ENCODE data around the gene NMNAT2.
"Not testable (repeated sequence)": the region's sequence is repeated elsewhere in the genome, so short reads cannot be mapped to it uniquely, and the experiment has no call there.

Gene NMNAT2

GRCh38 chr1:183245357-183245756 lies 172.8 kb downstream of the NMNAT2 start:
- H3K9me3 ChIP-seq (ENCODE audit: control insufficient read depth, low read length): no peaks in the 10 kb centered on the region
- H3K27ac ChIP-seq (ENCODE audit: insufficient read depth, low read length, poor library complexity, severe bottlenecking): no peak overlapping the region
- DNase-seq: no peak
- H3K36me3 ChIP-seq (ENCODE audit: control insufficient read depth, insufficient read depth, low read length): no peaks in the 10 kb centered on the region
- H3K4me3 ChIP-seq (ENCODE audit: insufficient read depth, low read depth, low read length, poor library complexity, severe bottlenecking): no peak overlapping the region
- H3K4me1 ChIP-seq (ENCODE audit: control insufficient read depth, insufficient read depth, low read length, poor library complexity, severe bottlenecking): no peaks in the 10 kb centered on the region
- no peaks in the 10 kb centered on the region for H3K27me3 ChIP-seq (replicated peaks; ENCODE audit: control insufficient read depth, insufficient read depth, low read length, poor library complexity, severe bottlenecking)

- no peak overlapping the region for H3K27ac ChIP-seq (ENCODE audit: insufficient read depth, low read length, poor library complexity, severe bottlenecking)
- no peak for DNase-seq
- H3K4me3 ChIP-seq (ENCODE audit: insufficient read depth, low read depth, low read length, poor library complexity, severe bottlenecking): no peak overlapping the region
- H3K4me1 ChIP-seq (ENCODE audit: control insufficient read depth, insufficient read depth, low read length, poor library complexity, severe bottlenecking): no peaks in the 10 kb centered on the region
- H3K9me3 ChIP-seq (ENCODE audit: control insufficient read depth, low read length): no peaks in the 10 kb centered on the region
- H3K36me3 ChIP-seq (ENCODE audit: control insufficient read depth, insufficient read depth, low read length): no peaks in the 10 kb centered on the region
- H3K27me3 ChIP-seq (replicated peaks; ENCODE audit: control insufficient read depth, insufficient read depth, low read length, poor library complexity, severe bottlenecking): no peaks in the 10 kb centered on the region
Measured at GRCh38 chr1:183244466-183244865, 173.7 kb downstream of the NMNAT2 start.

GRCh38 chr1:183243161-183244050 lies 174.8 kb downstream of the NMNAT2 start:
- H3K4me1 ChIP-seq (ENCODE audit: control insufficient read depth, insufficient read depth, low read length, poor library complexity, severe bottlenecking): no peaks in the 10 kb centered on the region
- no peak overlapping the region for H3K27ac ChIP-seq (ENCODE audit: insufficient read depth, low read length, poor library complexity, severe bottlenecking)

GRCh38 chr1:183242556-183242955 lies 175.6 kb downstream of the NMNAT2 start:
- H3K27ac ChIP-seq (ENCODE audit: insufficient read depth, low read length, poor library complexity, severe bottlenecking): no peak overlapping the region
- H3K4me3 ChIP-seq (ENCODE audit: insufficient read depth, low read depth, low read length, poor library complexity, severe bottlenecking): no peak overlapping the region
- no peaks in the 10 kb centered on the region for H3K36me3 ChIP-seq (ENCODE audit: control insufficient read depth, insufficient read depth, low read length)
- DNase-seq: no peak
- no peaks in the 10 kb centered on the region for H3K9me3 ChIP-seq (ENCODE audit: control insufficient read depth, low read length)
- H3K4me1 ChIP-seq (ENCODE audit: control insufficient read depth, insufficient read depth, low read length, poor library complexity, severe bottlenecking): no peaks in the 10 kb centered on the region
- H3K27me3 ChIP-seq (replicated peaks; ENCODE audit: control insufficient read depth, insufficient read depth, low read length, poor library complexity, severe bottlenecking): no peaks in the 10 kb centered on the region

More at GRCh38 chr1:183243161-183244050, 174.8 kb downstream of the NMNAT2 start:
- Histone ChIP-seq H3K27me3 (replicated peaks; ENCODE audit: control insufficient read depth, insufficient read depth, low read length, poor library complexity, severe bottlenecking) (no peaks in the 10 kb centered on the region), H3K36me3 (ENCODE audit: control insufficient read depth, insufficient read depth, low read length) (no peaks in the 10 kb centered on the region), H3K4me3 (ENCODE audit: insufficient read depth, low read depth, low read length, poor library complexity, severe bottlenecking) (no peak overlapping the region), H3K9me3 (ENCODE audit: control insufficient read depth, low read length) (no peaks in the 10 kb centered on the region)
- DNase-seq: no peak

GRCh38 chr1:183241471-183241870 lies 176.7 kb downstream of the NMNAT2 start:
- Histone ChIP-seq H3K27ac (ENCODE audit: insufficient read depth, low read length, poor library complexity, severe bottlenecking) (no peak overlapping the region), H3K9me3 (ENCODE audit: control insufficient read depth, low read length) (no peaks in the 10 kb centered on the region), H3K36me3 (ENCODE audit: control insufficient read depth, insufficient read depth, low read length) (no peaks in the 10 kb centered on the region), H3K27me3 (replicated peaks; ENCODE audit: control insufficient read depth, insufficient read depth, low read length, poor library complexity, severe bottlenecking) (no peaks in the 10 kb centered on the region), H3K4me3 (ENCODE audit: insufficient read depth, low read depth, low read length, poor library complexity, severe bottlenecking) (no peak overlapping the region), H3K4me1 (ENCODE audit: control insufficient read depth, insufficient read depth, low read length, poor library complexity, severe bottlenecking) (no peaks in the 10 kb centered on the region)
- no peak for DNase-seq

GRCh38 chr1:183240853-183241252 lies 177.3 kb downstream of the NMNAT2 start:
- not testable (repeated sequence) for H3K4me1 ChIP-seq (ENCODE audit: control insufficient read depth, insufficient read depth, low read length, poor library complexity, severe bottlenecking); H3K36me3 ChIP-seq (ENCODE audit: control insufficient read depth, insufficient read depth, low read length); H3K9me3 ChIP-seq (ENCODE audit: control insufficient read depth, low read length); H3K4me3 ChIP-seq (ENCODE audit: insufficient read depth, low read depth, low read length, poor library complexity, severe bottlenecking); H3K27me3 ChIP-seq (replicated peaks; ENCODE audit: control insufficient read depth, insufficient read depth, low read length, poor library complexity, severe bottlenecking); H3K27ac ChIP-seq (ENCODE audit: insufficient read depth, low read length, poor library complexity, severe bottlenecking); DNase-seq

- Histone ChIP-seq H3K36me3 (ENCODE audit: control insufficient read depth, insufficient read depth, low read length) (no peaks in the 10 kb centered on the region), H3K27me3 (replicated peaks; ENCODE audit: control insufficient read depth, insufficient read depth, low read length, poor library complexity, severe bottlenecking) (no peaks in the 10 kb centered on the region), H3K4me1 (ENCODE audit: control insufficient read depth, insufficient read depth, low read length, poor library complexity, severe bottlenecking) (no peaks in the 10 kb centered on the region), H3K27ac (ENCODE audit: insufficient read depth, low read length, poor library complexity, severe bottlenecking) (no peak overlapping the region), H3K9me3 (ENCODE audit: control insufficient read depth, low read length) (no peaks in the 10 kb centered on the region), H3K4me3 (ENCODE audit: insufficient read depth, low read depth, low read length, poor library complexity, severe bottlenecking) (no peak overlapping the region)
- no peak for DNase-seq
Measured at GRCh38 chr1:183240526-183240825, 177.7 kb downstream of the NMNAT2 start.

- no peaks in the 10 kb centered on the region for H3K4me1 ChIP-seq (ENCODE audit: control insufficient read depth, insufficient read depth, low read length, poor library complexity, severe bottlenecking)
- no peak overlapping the region for H3K4me3 ChIP-seq (ENCODE audit: insufficient read depth, low read depth, low read length, poor library complexity, severe bottlenecking)
- no peak overlapping the region for H3K27ac ChIP-seq (ENCODE audit: insufficient read depth, low read length, poor library complexity, severe bottlenecking)
- H3K36me3 ChIP-seq (ENCODE audit: control insufficient read depth, insufficient read depth, low read length): no peaks in the 10 kb centered on the region
- no peaks in the 10 kb centered on the region for H3K27me3 ChIP-seq (replicated peaks; ENCODE audit: control insufficient read depth, insufficient read depth, low read length, poor library complexity, severe bottlenecking)
- H3K9me3 ChIP-seq (ENCODE audit: control insufficient read depth, low read length): no peaks in the 10 kb centered on the region
- DNase-seq: no peak
Measured at GRCh38 chr1:183239793-183240525, 178.2 kb downstream of the NMNAT2 start.

- no peaks in the 10 kb centered on the region for H3K36me3 ChIP-seq (ENCODE audit: control insufficient read depth, insufficient read depth, low read length)
Measured at GRCh38 chr1:183239220-183239742, 178.9 kb downstream of the NMNAT2 start.

GRCh38 chr1:183238071-183238470 lies 180.1 kb downstream of the NMNAT2 start:
- no peaks in the 10 kb centered on the region for H3K36me3 ChIP-seq (ENCODE audit: control insufficient read depth, insufficient read depth, low read length)
- no peak for DNase-seq
- no peak overlapping the region for H3K27ac ChIP-seq (ENCODE audit: insufficient read depth, low read length, poor library complexity, severe bottlenecking)
- H3K4me1 ChIP-seq (ENCODE audit: control insufficient read depth, insufficient read depth, low read length, poor library complexity, severe bottlenecking): no peaks in the 10 kb centered on the region
- H3K27me3 ChIP-seq (replicated peaks; ENCODE audit: control insufficient read depth, insufficient read depth, low read length, poor library complexity, severe bottlenecking): no peaks in the 10 kb centered on the region
- H3K9me3 ChIP-seq (ENCODE audit: control insufficient read depth, low read length): no peaks in the 10 kb centered on the region
- H3K4me3 ChIP-seq (ENCODE audit: insufficient read depth, low read depth, low read length, poor library complexity, severe bottlenecking): no peak overlapping the region

More at GRCh38 chr1:183239220-183239742, 178.9 kb downstream of the NMNAT2 start:
- Histone ChIP-seq H3K4me1 (ENCODE audit: control insufficient read depth, insufficient read depth, low read length, poor library complexity, severe bottlenecking) (no peaks in the 10 kb centered on the region), H3K4me3 (ENCODE audit: insufficient read depth, low read depth, low read length, poor library complexity, severe bottlenecking) (no peak overlapping the region), H3K9me3 (ENCODE audit: control insufficient read depth, low read length) (no peaks in the 10 kb centered on the region), H3K27ac (ENCODE audit: insufficient read depth, low read length, poor library complexity, severe bottlenecking) (no peak overlapping the region), H3K27me3 (replicated peaks; ENCODE audit: control insufficient read depth, insufficient read depth, low read length, poor library complexity, severe bottlenecking) (no peaks in the 10 kb centered on the region)
- no peak for DNase-seq

Measured in effector memory CD4-positive, alpha-beta T cell (primary cell).